HepG2 (cell line): Measurements from ENCODE around the gene GREM2. TPM values are rescaled to one million over a fixed set of nuclear protein-coding genes. Genes with fewer than 3 reads are reported as not detected.

Experiments used
- ATAC-seq: fragments of 200-7000 bp; cut with Tn5 transposase; 3 replicates; pipeline ENCODE4 v1.9.1; 2020; ENCODE audit warnings: mild to moderate bottlenecking, moderate library complexity
- BruUV-seq: library from RNA; stranded (reverse); fragments of 400-500 nt; replicated peaks from 2 replicates; lab custom pipeline; 2021; lab: Mats Ljungman, UMichigan
- CTCF ChIA-PET: fragments of 300-600 bp; formaldehyde crosslinking; extraction: SDS; loops from one replicate; lab custom pipeline; 2021; ENCODE audit warnings: low total read pairs, inconsistent platforms, low intra/inter-chr PET ratio; lab: Yijun Ruan, JAX
- POLR2A ChIA-PET: fragments of 350-600 bp; sonication (Branson Sonifier 250); formaldehyde crosslinking; loops from one replicate; lab custom pipeline; 2020; ENCODE audit warnings: antibody characterized with exemption, inconsistent platforms; lab: Yijun Ruan, JAX
- DNase-seq: peaks from one replicate; pipeline ENCODE4 v3.0.0-alpha.2; 2015; ENCODE audit warnings: low spot score
- FAIRE-seq: peaks from 3 replicates; lab custom pipeline; 2011; peaks lifted over from hg19 to GRCh38; lab: Jason Lieb, UNC
- H2AFZ ChIP-seq: one replicate; pipeline ENCODE4 v1.6.1; 2011; ENCODE audit warnings: low read length, inconsistent platforms
- H3K27ac ChIP-seq: fragments of 300-600 bp; 3 replicates; pipeline ENCODE4 v1.8.0; 2011; ENCODE audit warnings: mixed run types, mild to moderate bottlenecking, mixed read lengths, low read length, inconsistent platforms; ENCODE audit not compliant: insufficient read depth; ENCODE audit errors: extremely low read length
- H3K27me3 ChIP-seq, 2 experiments: fragments of 200-600 bp in 1 of 2; 2 replicates in 1 of 2; 3 replicates in 1 of 2; pipeline versions ENCODE4 v1.6.0 to v1.8.0; 2011; ENCODE audit warnings: low read length in 2 of 2, mild to moderate bottlenecking in 2 of 2, moderate library complexity in 2 of 2, inconsistent platforms in 1 of 2; ENCODE audit not compliant: insufficient read depth in 2 of 2, control insufficient read depth in 1 of 2
- H3K36me3 ChIP-seq, 2 experiments: fragments of 200-600 bp in 1 of 2; replicated peaks in 1 of 2; 2 replicates in 1 of 2; 3 replicates in 1 of 2; pipeline versions ENCODE4 v1.5.1 to v1.8.0; 2011; ENCODE audit warnings: low read length in 2 of 2, inconsistent platforms in 1 of 2; ENCODE audit not compliant: insufficient read depth in 2 of 2, control insufficient read depth in 1 of 2
- H3K4me1 ChIP-seq: 2 replicates; pipeline ENCODE4 v1.5.1; 2012; ENCODE audit warnings: low read length, inconsistent platforms; ENCODE audit not compliant: insufficient read depth
- H3K4me2 ChIP-seq: 2 replicates; pipeline ENCODE4 v1.6.0; 2011; ENCODE audit warnings: low read depth, low read length, inconsistent platforms
- H3K4me3 ChIP-seq, 3 experiments: fragments of 200-600 bp in 1 of 3; sonication (generic), shearing (Covaris generic) in 1 of 3; replicated peaks in 1 of 3; 2 replicates each; pipeline ENCODE4 v1.5.1; 2011 to 2016; ENCODE audit warnings: low read length in 3 of 3, inconsistent platforms in 2 of 3, low read depth in 2 of 3, mild to moderate bottlenecking in 2 of 3, control low read depth in 1 of 3, mixed read lengths in 1 of 3; ENCODE audit not compliant: insufficient read depth in 1 of 3
- H3K79me2 ChIP-seq: one replicate; pipeline ENCODE4 v1.6.1; 2011; ENCODE audit warnings: low read length, inconsistent platforms; ENCODE audit not compliant: insufficient read depth
- H3K9ac ChIP-seq: 2 replicates; pipeline ENCODE4 v1.6.0; 2011; ENCODE audit warnings: mild to moderate bottlenecking, low read depth, low read length, inconsistent platforms; ENCODE audit not compliant: insufficient read depth
- H3K9me3 ChIP-seq: 2 replicates; pipeline ENCODE4 v1.5.1; 2012; ENCODE audit warnings: mild to moderate bottlenecking, low read length
- H4K20me1 ChIP-seq: 2 replicates; pipeline ENCODE4 v1.6.0; 2011; ENCODE audit warnings: inconsistent platforms, mild to moderate bottlenecking, low read length, moderate library complexity; ENCODE audit not compliant: insufficient read depth
- ARNTL ChIP-seq: sonication (generic); formaldehyde crosslinking; IDR thresholded peaks from 2 replicates; pipeline ENCODE4 v1.4.0; 2020; ENCODE audit warnings: mild to moderate bottlenecking, missing genetic modification reagents
- CREB3 ChIP-seq: sonication (generic); formaldehyde crosslinking; IDR thresholded peaks from 2 replicates; pipeline ENCODE4 v1.5.0; 2020; ENCODE audit warnings: missing genetic modification reagents
- CSRNP2 ChIP-seq: sonication (generic); formaldehyde crosslinking; conservative IDR thresholded peaks from 2 replicates; pipeline ENCODE4 v1.8.0; 2022; ENCODE audit warnings: low read depth, missing genetic modification reagents
- ETV5 ChIP-seq: IDR thresholded peaks from 2 replicates; pipeline ENCODE4 v1.6.1; 2018; ENCODE audit warnings: missing biosample characterization, missing genetic modification reagents, inconsistent platforms, borderline replicate concordance
- HDAC2 ChIP-seq: sonication (generic); formaldehyde crosslinking; IDR thresholded peaks from 2 replicates; pipeline ENCODE4 v1.4.0; 2020; ENCODE audit warnings: missing genetic modification reagents
- HNRNPLL ChIP-seq: fragments of 200-400 bp; formaldehyde crosslinking; IDR thresholded peaks from 2 replicates; pipeline ENCODE4 v1.6.1; 2017; ENCODE audit warnings: mild to moderate bottlenecking, low read depth, low read length; ENCODE audit not compliant: poor library complexity, severe bottlenecking
- KAT2B ChIP-seq: fragments of 150-350 bp; IDR thresholded peaks from 2 replicates; pipeline ENCODE4 v1.6.1; 2014; ENCODE audit warnings: low read depth, low read length, borderline replicate concordance
- MATR3 ChIP-seq: sonication (generic); formaldehyde crosslinking; IDR thresholded peaks from 2 replicates; pipeline ENCODE4 v1.4.0; 2020; ENCODE audit warnings: missing genetic modification reagents
- MBNL3 ChIP-seq: fragments of 250-450 bp; sonication (Bioruptor Pico); conservative IDR thresholded peaks from 2 replicates; pipeline ENCODE4 v1.8.0; 2022; ENCODE audit warnings: mild to moderate bottlenecking, inconsistent platforms
- MED1 ChIP-seq: sonication (generic); formaldehyde crosslinking; IDR thresholded peaks from 2 replicates; pipeline ENCODE4 v1.4.0; 2020; ENCODE audit warnings: missing genetic modification reagents
- ONECUT2 ChIP-seq: sonication (generic); formaldehyde crosslinking; IDR thresholded peaks from 2 replicates; pipeline ENCODE4 v1.4.0; 2020; ENCODE audit warnings: missing genetic modification reagents
- POGK ChIP-seq: sonication (generic); formaldehyde crosslinking; conservative IDR thresholded peaks from 2 replicates; pipeline ENCODE4 v1.8.0; 2022; ENCODE audit warnings: mild to moderate bottlenecking, moderate library complexity, missing genetic modification reagents
- RARA ChIP-seq: IDR thresholded peaks from 2 replicates; pipeline ENCODE4 v1.6.1; 2016; ENCODE audit warnings: missing genetic modification reagents, missing compliant biosample characterization
- REXO4 ChIP-seq: sonication (generic); formaldehyde crosslinking; IDR thresholded peaks from 2 replicates; pipeline ENCODE4 v1.8.0; 2022; ENCODE audit warnings: missing genetic modification reagents, mild to moderate bottlenecking, borderline replicate concordance
- SCMH1 ChIP-seq: sonication (generic); formaldehyde crosslinking; IDR thresholded peaks from 2 replicates; pipeline ENCODE4 v1.9.0; 2021; ENCODE audit warnings: missing genetic modification reagents, mild to moderate bottlenecking, borderline replicate concordance
- SIN3B ChIP-seq: fragments of 150-350 bp; IDR thresholded peaks from 2 replicates; pipeline ENCODE4 v1.6.1; 2014; ENCODE audit warnings: low read length
- SMAD3 ChIP-seq: sonication (generic); formaldehyde crosslinking; IDR thresholded peaks from 2 replicates; pipeline ENCODE4 v1.4.0; 2020; ENCODE audit warnings: missing genetic modification reagents
- SNRNP70 ChIP-seq: fragments of 200-400 bp; formaldehyde crosslinking; IDR thresholded peaks from 2 replicates; pipeline ENCODE4 v1.6.1; 2017; ENCODE audit warnings: mild to moderate bottlenecking, low read depth, low read length, moderate library complexity
- ZNF597 ChIP-seq: sonication (generic); formaldehyde crosslinking; IDR thresholded peaks from 2 replicates; pipeline ENCODE4 v1.5.0; 2020; ENCODE audit warnings: missing genetic modification reagents
- ZNF619 ChIP-seq: sonication (generic); formaldehyde crosslinking; IDR thresholded peaks from 2 replicates; pipeline ENCODE4 v1.4.0; 2020; ENCODE audit warnings: mild to moderate bottlenecking, missing genetic modification reagents
- ZNF7 ChIP-seq: IDR thresholded peaks from 2 replicates; pipeline ENCODE4 v1.6.1; 2016; ENCODE audit warnings: missing biosample characterization, missing genetic modification reagents
- ZNF782 ChIP-seq: sonication (generic); formaldehyde crosslinking; IDR thresholded peaks from 2 replicates; pipeline ENCODE4 v1.4.0; 2020; ENCODE audit warnings: missing genetic modification reagents, mild to moderate bottlenecking, borderline replicate concordance
- WGBS: methylation state at CpG from one replicate; pipeline ENCODE4 v1.1.6; 2017; ENCODE audit warnings: low lambda C conversion rate; 5-methylcytosine and 5-hydroxymethylcytosine counted together
- in situ Hi-C: cut with HindIII; loops from 2 replicates; pipeline ENCODE4 v1.10.0; 2017; ENCODE audit warnings: low pct_unique_long_range_greater_than_20kb; ENCODE audit not compliant: extremely low pct_ligation_motif_present
- intact Hi-C: fragments of 100-400 bp; cut with micrococcal nuclease; formaldehyde crosslinking; loops from one replicate; pipeline ENCODE4 v1.10.0; 2022; ENCODE audit not compliant: unreplicated experiment
- polyA plus RNA-seq, 8 experiments: library from polyadenylated mRNA; depleted of rRNA in 3 of 8; stranded (reverse) in 7 of 8; unstranded in 1 of 8; fragments of >200 nt; fragmentation: Illumina TruSeq in 4 of 8; extraction: Trizol in 4 of 8; gene quantifications; 2 replicates each; pipeline versions ENCODE4 v1.2.1 to v1.2.3, GENCODE V29; 2011 to 2016; ENCODE audit warnings: low read depth in 4 of 8, missing spikeins in 1 of 8, mixed read lengths in 1 of 8; ENCODE audit not compliant: insufficient read depth in 1 of 8
- total RNA-seq, 5 experiments: library from RNA; depleted of rRNA; stranded (reverse); fragments of >200 nt; fragmentation: Illumina TruSeq; extraction: Trizol; gene quantifications; 2 replicates each; pipeline ENCODE4 v1.2.3, GENCODE V29; 2016; ENCODE audit warnings: low read depth in 1 of 5

Gene GREM2
- total and polyA plus RNA-seq, 2 of the 13 experiments (the other 11 are each of a cell fraction or from before 2014, with no cell fraction given), result 0.07 TPM; not detected in 1

GRCh38 chr1:240599299-240599698 lies 12.7 kb downstream of the GREM2 start:
- peaks cover 55% of the 10 kb centered on the region for H3K4me1 ChIP-seq
- no peak for FAIRE-seq
- ChIA-PET POLR2A (no interaction called here), CTCF (no interaction called here)
- H3K9me3 ChIP-seq, result no peaks in the 10 kb centered on the region
- H3K36me3 ChIP-seq, result no peaks in the 10 kb centered on the region
- no peak overlapping the region for H3K9ac ChIP-seq
- H3K27me3 ChIP-seq, result no peaks in the 10 kb centered on the region
- in situ Hi-C loops, result no loop called here
- no peak for ATAC-seq
- H4K20me1 ChIP-seq, result no peaks in the 10 kb centered on the region
- H3K27ac ChIP-seq, result peak overlapping the region; percentile 8
- H3K4me2 ChIP-seq, result 0 out of 2 replicates have a peak overlapping the region, but pooled peaks have one; percentile 11
- WGBS, result 32% methylated on average over 3 of the region's 3 CpGs
- H3K4me3 ChIP-seq, result no peak overlapping the region
- no TSS peak for BruUV-seq
- intact Hi-C loops, result no loop called here
- no peak overlapping the region for H2AFZ ChIP-seq
- no peak for DNase-seq
- H3K79me2 ChIP-seq, result no peaks in the 10 kb centered on the region
- TF ChIP-seq SIN3B, result no peak
- TF ChIP-seq SCMH1 (CRISPR knock-in tag), result no peak
- no peak for TF ChIP-seq REXO4 (CRISPR knock-in tag)
- TF ChIP-seq ZNF619, result no peak
- TF ChIP-seq POGK, result no peak
- peak; percentile 76; the same call in 1 of the 2 replicates for TF ChIP-seq ETV5 (CRISPR knock-in tag)
- TF ChIP-seq CSRNP2 (CRISPR knock-in tag), result no peak
- no peak for TF ChIP-seq HDAC2
- no peak for TF ChIP-seq MATR3 (CRISPR knock-in tag)
- no peak for TF ChIP-seq ZNF7
- TF ChIP-seq HNRNPLL, result no peak
- TF ChIP-seq SMAD3 (CRISPR knock-in tag), result no peak
- TF ChIP-seq MBNL3 (CRISPR knock-in tag), result no peak
- no peak for TF ChIP-seq ZNF597 (CRISPR knock-in tag)
- TF ChIP-seq ZNF782, result no peak
- TF ChIP-seq SNRNP70, result no peak
- no peak for TF ChIP-seq ARNTL
- peak; percentile 70 for TF ChIP-seq MED1
- no peak for TF ChIP-seq CREB3 (CRISPR knock-in tag)
- no peak for TF ChIP-seq ONECUT2
- TF ChIP-seq KAT2B, result no peak
- peak; percentile 41 for TF ChIP-seq RARA (CRISPR knock-in tag)
